HS-27A (cell line): Measurements from ENCODE around the gene PREP.
"Not testable (repeated sequence)": the region's sequence is repeated elsewhere in the genome, so short reads cannot be mapped to it uniquely, and the experiment has no call there.

Experiments used
- DNase-seq: peaks from one replicate; pipeline ENCODE4 v3.0.0-alpha.2; 2012; ENCODE audit warnings: low read depth, missing footprints

Gene PREP

GRCh38 chr6:105344881-105345370 is 58.0 kb downstream of the PREP start:
- no peak for DNase-seq

GRCh38 chr6:105338350-105338983 is 64.4 kb downstream of the PREP start:
- not testable (repeated sequence) for DNase-seq

- no peak for DNase-seq
Measured at GRCh38 chr6:105336986-105337385, 65.9 kb downstream of the PREP start.

GRCh38 chr6:105332576-105332975 is 70.3 kb downstream of the PREP start:
- no peak for DNase-seq

GRCh38 chr6:105331927-105332326 is 71.0 kb downstream of the PREP start:
- no peak for DNase-seq

- no peak for DNase-seq
Measured at GRCh38 chr6:105330913-105331312, 72.0 kb downstream of the PREP start.

- DNase-seq, result no peak
Measured at GRCh38 chr6:105330364-105330763, 72.5 kb downstream of the PREP start.

- no peak for DNase-seq
Measured at GRCh38 chr6:105326833-105327770, 75.8 kb downstream of the PREP start.

- DNase-seq, result no peak
Measured at GRCh38 chr6:105326216-105326615, 76.7 kb downstream of the PREP start.

GRCh38 chr6:105324386-105324950 is 78.4 kb downstream of the PREP start:
- no peak for DNase-seq

GRCh38 chr6:105322499-105323225 is 80.2 kb downstream of the PREP start:
- no peak for DNase-seq

GRCh38 chr6:105321728-105322127 is 81.2 kb downstream of the PREP start:
- DNase-seq, result no peak

GRCh38 chr6:105321207-105321606 is 81.7 kb downstream of the PREP start:
- DNase-seq, result no peak

GRCh38 chr6:105320765-105321164 is 82.1 kb downstream of the PREP start:
- no peak for DNase-seq

GRCh38 chr6:105320271-105320670 is 82.6 kb downstream of the PREP start:
- no peak for DNase-seq

GRCh38 chr6:105319331-105319730 is 83.6 kb downstream of the PREP start:
- no peak for DNase-seq

GRCh38 chr6:105318660-105319059 is 84.2 kb downstream of the PREP start:
- DNase-seq, result no peak

GRCh38 chr6:105317607-105318533 is 85.0 kb downstream of the PREP start:
- DNase-seq, result no peak

- DNase-seq, result no peak
Measured at GRCh38 chr6:105313211-105313610, 89.7 kb downstream of the PREP start.

- no peak for DNase-seq
Measured at GRCh38 chr6:105310947-105311346, 91.9 kb downstream of the PREP start.

GRCh38 chr6:105310371-105310770 is 92.5 kb downstream of the PREP start:
- DNase-seq, result no peak
